Fibroblast of lung (primary cell): ENCODE results near the gene GDPD3. TPM values are rescaled to one million over a fixed set of nuclear protein-coding genes. Genes with fewer than 3 reads are reported as not detected.

Experiments used
- DNase-seq, 2 donors: peaks; one replicate each; pipeline versions ENCODE4 v3.0.0 to v3.0.0-alpha.2; 2010; ENCODE audit warnings: low read depth in 2 of 2
- H2AFZ ChIP-seq: 2 replicates; pipeline ENCODE4 v1.5.1; 2012; ENCODE audit warnings: low read length, control low read depth, inconsistent platforms
- H3K27ac ChIP-seq: 2 replicates; pipeline ENCODE4 v1.5.1; 2011; ENCODE audit warnings: low read length, control low read depth; ENCODE audit not compliant: insufficient read depth
- H3K27me3 ChIP-seq: 2 replicates; pipeline ENCODE4 v1.5.1; 2011; ENCODE audit warnings: mild to moderate bottlenecking, low read length; ENCODE audit not compliant: control insufficient read depth, insufficient read depth
- H3K36me3 ChIP-seq: 2 replicates; pipeline ENCODE4 v1.5.1; 2011; ENCODE audit warnings: low read length; ENCODE audit not compliant: control insufficient read depth, insufficient read depth
- H3K4me1 ChIP-seq: 2 replicates; pipeline ENCODE4 v1.5.1; 2011; ENCODE audit warnings: low read length; ENCODE audit not compliant: control insufficient read depth, insufficient read depth; ENCODE audit errors: extremely low read depth
- H3K4me2 ChIP-seq: 2 replicates; pipeline ENCODE4 v1.5.1; 2011; ENCODE audit warnings: low read length, control low read depth; ENCODE audit not compliant: insufficient read depth; ENCODE audit errors: extremely low read depth
- H3K4me3 ChIP-seq, 4 experiments: fragments of 200-600 bp in 1 of 4; sonication (generic) in 1 of 4; replicated peaks in 1 of 4; 2 replicates each; pipeline ENCODE4 v1.5.1; 2011 to 2016; ENCODE audit warnings: low read length in 4 of 4, low read depth in 3 of 4, mild to moderate bottlenecking in 3 of 4, control low read depth in 2 of 4, inconsistent platforms in 1 of 4, mixed read lengths in 1 of 4; ENCODE audit not compliant: insufficient read depth in 1 of 4; ENCODE audit errors: control extremely low read depth in 1 of 4
- H3K79me2 ChIP-seq: 2 replicates; pipeline ENCODE4 v1.5.1; 2012; ENCODE audit warnings: mild to moderate bottlenecking, low read length, inconsistent platforms; ENCODE audit not compliant: control insufficient read depth, insufficient read depth
- H3K9ac ChIP-seq: 2 replicates; pipeline ENCODE4 v1.5.1; 2011; ENCODE audit warnings: mild to moderate bottlenecking, low read length, control low read depth; ENCODE audit not compliant: insufficient read depth
- H3K9me3 ChIP-seq: 2 replicates; pipeline ENCODE4 v1.5.1; 2012; ENCODE audit warnings: low read depth, low read length; ENCODE audit not compliant: control insufficient read depth, insufficient read depth
- H4K20me1 ChIP-seq: 2 replicates; pipeline ENCODE4 v1.5.1; 2011; ENCODE audit warnings: low read length; ENCODE audit not compliant: control insufficient read depth, insufficient read depth; ENCODE audit errors: extremely low read depth
- EZH2 ChIP-seq: IDR thresholded peaks from 2 replicates; pipeline ENCODE4 v1.5.1; 2012; ENCODE audit warnings: low read length, control low read depth, mild to moderate bottlenecking; ENCODE audit errors: missing control alignments
- polyA plus RNA-seq, 2 donors: library from polyadenylated mRNA; depleted of rRNA in 1 of 2; stranded (reverse) in 1 of 2; unstranded in 1 of 2; fragments of >200 nt; gene quantifications; 2 replicates each; pipeline ENCODE4 v1.2.1, GENCODE V29; 2011 to 2012; ENCODE audit warnings: missing spikeins in 1 of 2
- total RNA-seq: library from RNA; depleted of rRNA; stranded (reverse); fragments of >200 nt; gene quantifications from 2 replicates; pipeline ENCODE4 v1.2.1, GENCODE V29; 2014
- TF ChIP-seq, protein P1 (sequence below), 2 donors: IDR thresholded peaks in 1 of 2; conservative IDR thresholded peaks in 1 of 2; 1 replicate in 1 of 2; 2 replicates in 1 of 2; pipeline ENCODE4 v1.5.1; 2011 to 2012; ENCODE audit warnings: low read length in 2 of 2, control low read depth in 1 of 2, inconsistent platforms in 1 of 2, low read depth in 1 of 2, mild to moderate bottlenecking in 1 of 2

GDPD3 gene
- total and polyA plus RNA-seq, 2 donors (not counting 1 experiment from before 2014, with no cell fraction given): 1.2 TPM

DNA sequence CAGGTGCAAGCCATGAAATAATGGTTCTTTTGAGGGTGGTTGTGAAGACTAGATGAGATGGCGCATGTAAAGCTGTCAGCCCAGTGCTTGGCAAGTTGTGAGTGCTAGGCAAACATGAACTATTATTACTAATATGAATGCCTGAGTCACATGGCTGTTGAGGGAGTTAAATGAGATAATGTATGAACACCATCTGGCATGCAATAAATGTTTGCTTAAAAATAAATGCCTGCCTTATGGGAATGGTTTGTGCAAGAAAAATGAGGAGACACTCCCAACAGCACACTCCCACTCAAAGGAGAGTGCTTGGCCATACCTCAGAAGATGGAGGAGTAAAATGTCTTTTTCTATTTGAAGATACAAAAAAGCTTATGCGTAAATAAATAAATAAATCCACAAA, 6.1 kb upstream of the GDPD3 start:
- no peaks in the 10 kb centered on the region for H3K9me3 ChIP-seq
- no peaks in the 10 kb centered on the region for H3K27me3 ChIP-seq
- peaks cover 5% of the 10 kb centered on the region for H3K79me2 ChIP-seq
- H2AFZ ChIP-seq: no peak overlapping the region
- H3K4me1 ChIP-seq: peaks cover 5% of the 10 kb centered on the region
- peaks cover 17% of the 10 kb centered on the region for H3K36me3 ChIP-seq
- H3K9ac ChIP-seq: no peak overlapping the region
- H3K27ac ChIP-seq: no peak overlapping the region
- no peak for TF ChIP-seq EZH2
- TF ChIP-seq, protein P1, sequence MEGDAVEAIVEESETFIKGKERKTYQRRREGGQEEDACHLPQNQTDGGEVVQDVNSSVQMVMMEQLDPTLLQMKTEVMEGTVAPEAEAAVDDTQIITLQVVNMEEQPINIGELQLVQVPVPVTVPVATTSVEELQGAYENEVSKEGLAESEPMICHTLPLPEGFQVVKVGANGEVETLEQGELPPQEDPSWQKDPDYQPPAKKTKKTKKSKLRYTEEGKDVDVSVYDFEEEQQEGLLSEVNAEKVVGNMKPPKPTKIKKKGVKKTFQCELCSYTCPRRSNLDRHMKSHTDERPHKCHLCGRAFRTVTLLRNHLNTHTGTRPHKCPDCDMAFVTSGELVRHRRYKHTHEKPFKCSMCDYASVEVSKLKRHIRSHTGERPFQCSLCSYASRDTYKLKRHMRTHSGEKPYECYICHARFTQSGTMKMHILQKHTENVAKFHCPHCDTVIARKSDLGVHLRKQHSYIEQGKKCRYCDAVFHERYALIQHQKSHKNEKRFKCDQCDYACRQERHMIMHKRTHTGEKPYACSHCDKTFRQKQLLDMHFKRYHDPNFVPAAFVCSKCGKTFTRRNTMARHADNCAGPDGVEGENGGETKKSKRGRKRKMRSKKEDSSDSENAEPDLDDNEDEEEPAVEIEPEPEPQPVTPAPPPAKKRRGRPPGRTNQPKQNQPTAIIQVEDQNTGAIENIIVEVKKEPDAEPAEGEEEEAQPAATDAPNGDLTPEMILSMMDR (conservative IDR thresholded peaks at IDR 0.05 in 1 of 2, IDR thresholded peaks at IDR 0.05 in 1 of 2; ENCODE audit: low read depth in 1 of 2, low read length in 2 of 2): no peak
- no peaks in the 10 kb centered on the region for H4K20me1 ChIP-seq
- no peak for DNase-seq
- H3K4me2 ChIP-seq: no peak overlapping the region
- no peak overlapping the region for H3K4me3 ChIP-seq

DNA sequence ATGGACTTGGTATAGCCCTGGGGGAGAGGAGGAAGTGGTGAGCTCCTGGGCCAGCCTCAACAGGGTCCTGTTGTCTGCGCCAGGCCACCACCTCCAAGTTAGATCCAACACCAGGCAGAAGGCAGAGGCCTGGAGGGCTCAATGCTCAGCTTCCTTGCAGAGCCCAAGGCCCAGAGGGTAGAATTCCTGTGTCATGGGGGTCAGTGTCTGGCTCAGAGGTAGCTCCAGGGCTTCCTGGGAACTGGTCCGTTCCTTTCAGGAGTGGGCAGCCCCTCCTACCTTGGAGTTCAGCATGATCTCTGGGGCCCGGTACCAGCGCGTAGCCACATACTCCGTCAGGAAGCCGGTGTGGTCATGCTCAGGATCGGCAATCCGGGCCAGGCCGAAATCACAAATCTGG, 4.4 kb upstream of the GDPD3 start:
- Histone ChIP-seq H3K79me2 (peaks cover 5% of the 10 kb centered on the region), H3K4me1 (peaks cover 10% of the 10 kb centered on the region), H3K9ac (no peak overlapping the region), H3K4me2 (no peak overlapping the region), H3K27me3 (no peaks in the 10 kb centered on the region), H2AFZ (no peak overlapping the region), H3K27ac (no peak overlapping the region), H4K20me1 (no peaks in the 10 kb centered on the region), H3K36me3 (peaks cover 20% of the 10 kb centered on the region), H3K4me3 (no peak overlapping the region), H3K9me3 (no peaks in the 10 kb centered on the region)
- DNase-seq: no peak
- TF ChIP-seq, protein P1 (conservative IDR thresholded peaks at IDR 0.05 in 1 of 2, IDR thresholded peaks at IDR 0.05 in 1 of 2; ENCODE audit: low read depth in 1 of 2, low read length in 2 of 2): no peak
- TF ChIP-seq EZH2: no peak

DNA sequence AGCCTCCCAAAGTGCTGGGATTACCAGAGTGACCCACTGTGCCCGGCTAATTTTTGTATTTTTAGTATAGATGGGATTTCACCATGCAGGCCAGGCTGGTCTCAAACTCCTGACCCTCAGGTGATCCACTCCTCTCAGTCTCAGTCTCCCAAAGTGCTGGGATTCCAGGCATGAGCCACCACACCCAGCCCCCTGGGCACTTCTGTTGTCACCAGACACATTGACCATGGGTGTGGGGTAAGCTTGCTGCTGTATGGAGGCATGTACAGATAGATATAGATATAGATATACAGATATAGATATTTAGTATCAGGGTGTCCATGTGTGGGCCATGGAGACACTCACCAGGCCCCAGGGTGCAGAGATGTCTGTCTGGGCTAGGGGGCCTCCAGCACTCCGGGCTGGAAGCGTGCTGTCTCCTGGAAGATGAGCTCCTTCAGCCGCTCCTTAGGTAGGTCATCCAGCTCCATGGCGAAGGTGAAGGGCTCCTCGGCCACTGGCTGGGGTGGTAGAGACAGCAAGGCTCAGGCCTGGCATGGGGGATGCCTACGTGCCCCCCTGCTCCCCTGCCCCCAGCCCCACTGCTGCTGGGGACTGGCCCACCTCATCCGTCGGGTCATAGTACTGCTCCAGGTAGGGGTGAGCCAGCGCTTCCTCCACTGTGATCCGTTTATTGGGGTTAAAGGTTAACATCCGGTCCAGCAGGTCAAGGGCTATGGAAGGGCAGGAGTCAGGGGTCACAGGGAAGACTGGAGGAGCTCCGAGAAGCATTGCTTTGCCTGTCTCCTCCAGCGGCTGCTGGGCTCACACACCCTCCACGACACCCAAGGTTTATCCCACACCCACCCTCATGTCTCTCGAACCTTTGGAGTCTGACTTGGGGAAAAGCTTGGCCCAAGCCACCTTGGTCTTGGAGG, 3.2 kb upstream of the GDPD3 start:
- H3K36me3 ChIP-seq: peaks cover 22% of the 10 kb centered on the region
- no peaks in the 10 kb centered on the region for H3K9me3 ChIP-seq
- H3K27ac ChIP-seq: no peak overlapping the region
- H3K79me2 ChIP-seq: no peaks in the 10 kb centered on the region
- no peak overlapping the region for H3K4me3 ChIP-seq
- DNase-seq: no peak
- TF ChIP-seq, protein P1 (conservative IDR thresholded peaks at IDR 0.05 in 1 of 2, IDR thresholded peaks at IDR 0.05 in 1 of 2; ENCODE audit: low read depth in 1 of 2, low read length in 2 of 2): no peak
- TF ChIP-seq EZH2: no peak
- no peaks in the 10 kb centered on the region for H4K20me1 ChIP-seq
- no peak overlapping the region for H3K9ac ChIP-seq
- H3K4me2 ChIP-seq: no peak overlapping the region
- peaks cover 10% of the 10 kb centered on the region for H3K4me1 ChIP-seq
- H2AFZ ChIP-seq: no peak overlapping the region
- no peaks in the 10 kb centered on the region for H3K27me3 ChIP-seq
